HepG2 (cell line): Measurements from ENCODE around the gene GOSR1. TPM values are rescaled to one million over a fixed set of nuclear protein-coding genes. Genes with fewer than 3 reads are reported as not detected.

ENCODE experiments used
- AKAP8 ChIP-seq: sonication (generic); formaldehyde crosslinking; IDR thresholded peaks from 2 replicates; pipeline ENCODE4 v1.5.1; 2020; ENCODE audit warnings: mild to moderate bottlenecking, missing genetic modification reagents
- ATF7 ChIP-seq, 2 experiments: fragments of 450-650 bp in 1 of 2; sonication (generic) in 1 of 2; formaldehyde crosslinking in 1 of 2; IDR thresholded peaks; 2 replicates each; pipeline versions ENCODE4 v1.4.0 to v1.6.1; 2016 to 2020; ENCODE audit warnings: antibody characterized with exemption in 1 of 2, mild to moderate bottlenecking in 1 of 2, missing genetic modification reagents in 1 of 2
- ATM ChIP-seq: fragments of 450-650 bp; IDR thresholded peaks from 2 replicates; pipeline ENCODE4 v1.7.1; 2017; ENCODE audit warnings: mild to moderate bottlenecking, borderline replicate concordance
- BRF2 ChIP-seq: sonication (generic); formaldehyde crosslinking; IDR thresholded peaks from 2 replicates; pipeline ENCODE4 v1.8.1; 2022; ENCODE audit warnings: mild to moderate bottlenecking, missing genetic modification reagents
- CEBPB ChIP-seq: IDR thresholded peaks from 2 replicates; pipeline ENCODE4 v1.6.1; 2011; ENCODE audit warnings: low read depth, low read length, improper control_type of control experiment, borderline replicate concordance
- CREM ChIP-seq, 2 experiments: sonication (generic) in 1 of 2; formaldehyde crosslinking in 1 of 2; IDR thresholded peaks; 2 replicates each; pipeline versions ENCODE4 v1.4.0 to v1.6.1; 2016 to 2020; ENCODE audit warnings: antibody characterized with exemption in 1 of 2, mild to moderate bottlenecking in 1 of 2, missing genetic modification reagents in 1 of 2
- FOXA1 ChIP-seq, 2 experiments: fragments of 450-650 bp in 1 of 2; sonication (generic) in 1 of 2; formaldehyde crosslinking in 1 of 2; IDR thresholded peaks; 2 replicates each; pipeline versions ENCODE4 v1.4.0 to v1.6.1; 2016 to 2020; ENCODE audit warnings: missing genetic modification reagents in 1 of 2
- FOXK1 ChIP-seq: sonication (generic); formaldehyde crosslinking; IDR thresholded peaks from 2 replicates; pipeline ENCODE4 v1.4.0; 2020; ENCODE audit warnings: low read depth, missing genetic modification reagents, borderline replicate concordance
- FOXO1 ChIP-seq: sonication (generic); formaldehyde crosslinking; IDR thresholded peaks from 2 replicates; pipeline ENCODE4 v1.4.0; 2020; ENCODE audit warnings: missing genetic modification reagents
- GATA4 ChIP-seq: sonication (generic); IDR thresholded peaks from 2 replicates; pipeline ENCODE4 v1.6.1; 2016; ENCODE audit warnings: antibody characterized with exemption, low read depth, borderline replicate concordance
- HDAC6 ChIP-seq: fragments of 200-600 bp; sonication (generic); IDR thresholded peaks from 2 replicates; pipeline ENCODE4 v1.7.0; 2017; ENCODE audit warnings: mild to moderate bottlenecking, antibody characterized with exemption, low read length, low read depth
- HIVEP1 ChIP-seq: sonication (generic); formaldehyde crosslinking; IDR thresholded peaks from 2 replicates; pipeline ENCODE4 v1.4.0; 2020; ENCODE audit warnings: mild to moderate bottlenecking, missing genetic modification reagents
- JUN ChIP-seq: sonication (generic); formaldehyde crosslinking; IDR thresholded peaks from 2 replicates; pipeline ENCODE4 v1.4.0; 2020; ENCODE audit warnings: mild to moderate bottlenecking, missing genetic modification reagents
- RARA ChIP-seq: IDR thresholded peaks from 2 replicates; pipeline ENCODE4 v1.6.1; 2016; ENCODE audit warnings: missing genetic modification reagents, missing compliant biosample characterization
- SAP130 ChIP-seq: IDR thresholded peaks from 2 replicates; pipeline ENCODE4 v1.6.1; 2016; ENCODE audit warnings: low read depth
- SKI ChIP-seq: fragments of 450-650 bp; IDR thresholded peaks from one replicate; pipeline ENCODE4 v1.6.1; 2018; ENCODE audit warnings: mild to moderate bottlenecking; ENCODE audit not compliant: partially characterized antibody
- SNAPC5 ChIP-seq: sonication (generic); formaldehyde crosslinking; IDR thresholded peaks from 2 replicates; pipeline ENCODE4 v1.8.1; 2023; ENCODE audit warnings: mild to moderate bottlenecking, missing genetic modification reagents, borderline replicate concordance
- TP53 ChIP-seq: sonication (generic); formaldehyde crosslinking; conservative IDR thresholded peaks from 2 replicates; pipeline ENCODE4 v1.4.0; 2020; ENCODE audit warnings: missing genetic modification reagents
- ZBTB7A ChIP-seq: sonication (generic); formaldehyde crosslinking; IDR thresholded peaks from 2 replicates; pipeline ENCODE4 v1.8.0; 2022; ENCODE audit warnings: mild to moderate bottlenecking, missing genetic modification reagents
- ZGPAT ChIP-seq: IDR thresholded peaks from 2 replicates; pipeline ENCODE4 v1.6.1; 2016; ENCODE audit warnings: mild to moderate bottlenecking
- ZNF121 ChIP-seq: sonication (generic); formaldehyde crosslinking; IDR thresholded peaks from 2 replicates; pipeline ENCODE4 v1.5.0; 2020; ENCODE audit warnings: mild to moderate bottlenecking, missing genetic modification reagents
- ZNF264 ChIP-seq: sonication (generic); formaldehyde crosslinking; IDR thresholded peaks from 2 replicates; pipeline ENCODE4 v1.4.0; 2020; ENCODE audit warnings: missing genetic modification reagents
- ZNF335 ChIP-seq: sonication (generic); formaldehyde crosslinking; IDR thresholded peaks from 2 replicates; pipeline ENCODE4 v1.4.0; 2020; ENCODE audit warnings: missing genetic modification reagents
- ZNF569 ChIP-seq: sonication (generic); formaldehyde crosslinking; IDR thresholded peaks from 2 replicates; pipeline ENCODE4 v1.5.0; 2020; ENCODE audit warnings: mild to moderate bottlenecking, missing genetic modification reagents, moderate library complexity, borderline replicate concordance
- ZNF570 ChIP-seq: sonication (generic); formaldehyde crosslinking; IDR thresholded peaks from 2 replicates; pipeline ENCODE4 v1.4.0; 2020; ENCODE audit warnings: mild to moderate bottlenecking, missing genetic modification reagents, borderline replicate concordance
- ZNF652 ChIP-seq: IDR thresholded peaks from 2 replicates; pipeline ENCODE4 v1.6.1; 2016; ENCODE audit warnings: low read depth, borderline replicate concordance
- ZNF678 ChIP-seq: sonication (generic); formaldehyde crosslinking; IDR thresholded peaks from 2 replicates; pipeline ENCODE4 v1.4.0; 2020; ENCODE audit warnings: mild to moderate bottlenecking, missing genetic modification reagents
- ZNF780A ChIP-seq: sonication (generic); formaldehyde crosslinking; IDR thresholded peaks from 2 replicates; pipeline ENCODE4 v1.8.0; 2022; ENCODE audit warnings: mild to moderate bottlenecking, missing genetic modification reagents, moderate library complexity
- polyA plus RNA-seq, 8 experiments: library from polyadenylated mRNA; depleted of rRNA in 3 of 8; stranded (reverse) in 7 of 8; unstranded in 1 of 8; fragments of >200 nt; fragmentation: Illumina TruSeq in 4 of 8; extraction: Trizol in 4 of 8; gene quantifications; 2 replicates each; pipeline versions ENCODE4 v1.2.1 to v1.2.3, GENCODE V29; 2011 to 2016; ENCODE audit warnings: low read depth in 4 of 8, missing spikeins in 1 of 8, mixed read lengths in 1 of 8; ENCODE audit not compliant: insufficient read depth in 1 of 8
- total RNA-seq, 5 experiments: library from RNA; depleted of rRNA; stranded (reverse); fragments of >200 nt; fragmentation: Illumina TruSeq; extraction: Trizol; gene quantifications; 2 replicates each; pipeline ENCODE4 v1.2.3, GENCODE V29; 2016; ENCODE audit warnings: low read depth in 1 of 5

GOSR1 gene
- total and polyA plus RNA-seq, 2 of the 13 experiments (the other 11 are each of a cell fraction or from before 2014, with no cell fraction given), result 15.8 to 37.0 TPM

GRCh38 chr17:30450125-30451027 is 26.8 kb upstream of the GOSR1 start (continued):
- TF ChIP-seq ZGPAT (peak; percentile 70), RARA (CRISPR knock-in tag) (peak; percentile 71; the same call in 1 of the 2 replicates), ZNF264 (peak; percentile 96), FOXO1 (peak; percentile 93), JUN (CRISPR knock-in tag) (no peak), ZNF569 (CRISPR knock-in tag) (no peak), ATF7 (IDR thresholded peaks at IDR 0.05) (peak; percentile 43; the same call in 1 of the 2 replicates), ATF7 (CRISPR knock-in tag; IDR thresholded peaks at IDR 0.05) (no peak), CREM (IDR thresholded peaks at IDR 0.05) (peak; percentile 64; the same call in 1 of the 2 replicates), CREM (CRISPR knock-in tag; IDR thresholded peaks at IDR 0.05) (no peak), FOXK1 (CRISPR knock-in tag) (0 out of 2 replicates have a peak, but pooled peaks have one; percentile 76), BRF2 (CRISPR knock-in tag) (0 out of 2 replicates have a peak, but pooled peaks have one; percentile 65), FOXA1 (IDR thresholded peaks at IDR 0.05) (0 out of 2 replicates have a peak, but pooled peaks have one; percentile 23), FOXA1 (CRISPR knock-in tag; IDR thresholded peaks at IDR 0.05) (peak; percentile 83), AKAP8 (CRISPR knock-in tag) (peak; percentile 72; the same call in 1 of the 2 replicates), ZNF570 (CRISPR knock-in tag) (no peak), SNAPC5 (peak; percentile 48; the same call in 1 of the 2 replicates), ATM (no peak), ZNF121 (peak; percentile 36; the same call in 1 of the 2 replicates), TP53 (CRISPR knock-in tag) (0 out of 2 replicates have a peak, but pooled peaks have one; percentile 40), SAP130 (peak; percentile 76), HDAC6 (no peak), GATA4 (no peak), ZBTB7A (peak; percentile 26; the same call in 1 of the 2 replicates), ZNF678 (CRISPR knock-in tag) (no peak), HIVEP1 (no peak), CEBPB (peak; percentile 94), SKI (peak; percentile 72), ZNF335 (CRISPR knock-in tag) (0 out of 2 replicates have a peak, but pooled peaks have one; percentile 39), ZNF780A (CRISPR knock-in tag) (no peak), ZNF652 (peak; percentile 66; the same call in 1 of the 2 replicates)
